DOHH2 (cell line): ENCODE measurements around the gene PPIB.
"Not testable (repeated sequence)": the region's sequence is repeated elsewhere in the genome, so short reads cannot be mapped to it uniquely, and the experiment has no call there.

Source experiments
- H3F3A ChIP-seq: fragments of 200-600 bp; sonication (generic), shearing (Covaris generic); 2 replicates; pipeline ENCODE4 v1.6.0; 2016; ENCODE audit warnings: antibody characterized with exemption, mild to moderate bottlenecking; ENCODE audit not compliant: control insufficient read depth, insufficient read depth
- H3K27ac ChIP-seq: fragments of 200-600 bp; sonication (generic); 2 replicates; pipeline ENCODE4 v1.5.1; 2014; ENCODE audit warnings: low read depth, mild to moderate bottlenecking, low read length, moderate library complexity
- H3K27me3 ChIP-seq: fragments of 200-600 bp; sonication (generic); 2 replicates; pipeline ENCODE4 v1.6.1; 2014; ENCODE audit warnings: mild to moderate bottlenecking, low read length, mixed read lengths; ENCODE audit not compliant: control insufficient read depth
- H3K36me3 ChIP-seq: fragments of 200-600 bp; sonication (generic); 2 replicates; pipeline ENCODE4 v1.6.1; 2014; ENCODE audit warnings: mild to moderate bottlenecking, low read length, moderate library complexity, mixed read lengths; ENCODE audit not compliant: control insufficient read depth
- H3K4me1 ChIP-seq: fragments of 200-600 bp; sonication (generic); 2 replicates; pipeline ENCODE4 v1.6.1; 2014; ENCODE audit warnings: mild to moderate bottlenecking, low read length, mixed read lengths; ENCODE audit not compliant: control insufficient read depth
- H3K4me2 ChIP-seq: fragments of 200-600 bp; sonication (generic); 2 replicates; pipeline ENCODE4 v1.6.0; 2014; ENCODE audit warnings: mild to moderate bottlenecking, low read length, moderate library complexity
- H3K4me3 ChIP-seq: fragments of 200-600 bp; sonication (generic); 2 replicates; pipeline ENCODE4 v1.5.1; 2014; ENCODE audit warnings: mild to moderate bottlenecking, low read length, mixed read lengths
- H3K79me2 ChIP-seq: fragments of 200-600 bp; sonication (generic); 2 replicates; pipeline ENCODE4 v1.6.1; 2014; ENCODE audit warnings: mild to moderate bottlenecking, low read length, mixed read lengths; ENCODE audit not compliant: control insufficient read depth
- H3K9me2 ChIP-seq: fragments of 200-600 bp; sonication (generic); replicated peaks from 2 replicates; pipeline ENCODE4 v1.6.1; 2014; ENCODE audit warnings: mild to moderate bottlenecking, low read length, mixed read lengths; ENCODE audit not compliant: control insufficient read depth
- H3K9me3 ChIP-seq: fragments of 200-600 bp; sonication (generic); 2 replicates; pipeline ENCODE4 v1.6.1; 2014; ENCODE audit warnings: antibody characterized with exemption, low read length, mixed read lengths; ENCODE audit not compliant: control insufficient read depth, insufficient read depth
- H4K20me1 ChIP-seq: fragments of 200-600 bp; sonication (generic); 2 replicates; pipeline ENCODE4 v1.6.0; 2014; ENCODE audit warnings: low read depth, mild to moderate bottlenecking, antibody characterized with exemption, low read length, moderate library complexity; ENCODE audit not compliant: control insufficient read depth, insufficient read depth
- CTCF ChIP-seq: fragments of 200-600 bp; sonication (generic); IDR thresholded peaks from one replicate; pipeline ENCODE4 v1.5.1; 2014; ENCODE audit warnings: antibody characterized with exemption, mild to moderate bottlenecking, low read depth, low read length; ENCODE audit not compliant: poor library complexity, severe bottlenecking
- EZH2phosphoT487 ChIP-seq: fragments of 200-600 bp; sonication (generic); IDR thresholded peaks from 2 replicates; pipeline ENCODE4 v1.6.1; 2017; ENCODE audit warnings: borderline replicate concordance, mild to moderate bottlenecking, antibody characterized with exemption, low read length, moderate library complexity, mixed read lengths

PPIB gene

DNA sequence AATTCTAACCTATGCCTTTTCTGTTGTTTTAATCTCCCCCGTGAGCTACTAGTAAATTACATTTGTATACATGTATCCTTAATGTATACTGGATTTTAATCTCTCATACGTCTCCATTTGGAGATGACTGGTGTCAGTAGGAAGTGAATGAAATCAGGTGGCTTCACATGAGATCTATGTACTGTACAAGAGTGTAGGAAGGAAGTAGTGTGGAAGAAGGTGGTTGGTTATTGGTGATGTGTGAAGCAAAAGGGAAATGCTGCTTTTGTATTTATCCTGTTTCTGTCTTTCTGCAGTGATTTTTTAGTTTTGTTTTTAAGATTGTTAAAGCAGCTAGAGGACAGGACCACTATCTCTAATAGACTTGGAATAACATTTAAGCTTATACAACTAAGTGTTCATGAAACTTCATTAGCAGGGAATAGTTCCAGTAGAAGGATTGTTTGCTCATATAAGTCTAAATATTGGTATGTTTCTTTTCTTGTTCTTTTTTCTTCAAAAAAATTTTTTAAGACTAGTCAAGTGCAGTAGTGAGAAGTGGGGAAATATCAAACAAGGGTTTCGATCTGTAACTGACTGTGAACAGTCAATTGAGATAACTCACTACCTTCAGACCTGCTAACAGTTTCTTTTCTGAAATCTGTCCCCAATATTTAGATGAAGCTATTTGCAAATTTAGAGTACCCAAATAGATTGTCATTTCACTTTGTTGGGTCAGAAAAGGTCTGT lies 51.7 kb downstream of the PPIB start:
- H3K27me3 ChIP-seq: no peaks in the 10 kb centered on the region
- no peak for TF ChIP-seq EZH2phosphoT487
- no peak for TF ChIP-seq CTCF
- H3K36me3 ChIP-seq: peaks cover 47% of the 10 kb centered on the region
- peaks cover 22% of the 10 kb centered on the region for H3K4me1 ChIP-seq
- peak overlapping the region; percentile 49 for H3K4me2 ChIP-seq
- peak overlapping the region; percentile 3; the same call in 1 of the 2 replicates for H3K27ac ChIP-seq
- H3K4me3 ChIP-seq: peak overlapping the region; percentile 15
- peaks cover 66% of the 10 kb centered on the region for H3K79me2 ChIP-seq
- no peaks in the 10 kb centered on the region for H3F3A ChIP-seq
- H3K9me2 ChIP-seq: no peaks in the 10 kb centered on the region
- peaks cover 17% of the 10 kb centered on the region for H4K20me1 ChIP-seq
- no peaks in the 10 kb centered on the region for H3K9me3 ChIP-seq

DNA sequence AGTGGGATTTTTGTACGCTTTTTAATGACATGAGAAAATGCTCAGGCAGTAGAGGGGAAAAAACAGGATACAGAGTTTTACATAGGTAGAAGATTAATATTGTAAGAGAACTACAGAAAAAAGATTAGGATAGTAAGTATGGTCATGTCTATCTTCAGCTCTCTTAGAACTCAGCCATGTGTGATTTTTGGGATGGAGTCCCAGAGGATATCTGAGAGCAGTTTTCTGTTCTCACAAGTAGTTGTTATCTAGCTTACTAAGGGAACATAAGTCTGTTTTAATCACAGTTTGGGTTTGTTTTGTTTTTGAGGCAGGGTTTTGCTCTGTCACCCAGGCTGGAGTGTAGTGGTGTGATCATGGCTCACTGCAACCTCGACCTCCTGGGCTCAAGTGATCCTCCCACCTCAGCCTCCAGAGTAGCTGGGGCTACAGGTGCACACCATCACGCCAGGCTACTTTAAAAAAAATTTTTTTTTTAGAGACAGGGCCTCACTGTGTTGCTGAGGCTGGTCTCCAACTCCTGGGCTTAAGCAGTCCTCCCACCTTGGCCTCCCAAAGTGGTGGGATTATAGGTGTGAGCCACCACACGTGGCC lies 52.6 kb downstream of the PPIB start:
- not testable (repeated sequence) for H3K9me3 ChIP-seq, H3F3A ChIP-seq, H3K27me3 ChIP-seq, H3K27ac ChIP-seq, H3K9me2 ChIP-seq
- Histone ChIP-seq H3K4me1 (peaks cover 22% of the 10 kb centered on the region), H4K20me1 (peaks cover 17% of the 10 kb centered on the region), H3K36me3 (peaks cover 39% of the 10 kb centered on the region), H3K4me2 (peak overlapping the region; percentile 49), H3K79me2 (peaks cover 74% of the 10 kb centered on the region), H3K4me3 (peak overlapping the region; percentile 15)

DNA sequence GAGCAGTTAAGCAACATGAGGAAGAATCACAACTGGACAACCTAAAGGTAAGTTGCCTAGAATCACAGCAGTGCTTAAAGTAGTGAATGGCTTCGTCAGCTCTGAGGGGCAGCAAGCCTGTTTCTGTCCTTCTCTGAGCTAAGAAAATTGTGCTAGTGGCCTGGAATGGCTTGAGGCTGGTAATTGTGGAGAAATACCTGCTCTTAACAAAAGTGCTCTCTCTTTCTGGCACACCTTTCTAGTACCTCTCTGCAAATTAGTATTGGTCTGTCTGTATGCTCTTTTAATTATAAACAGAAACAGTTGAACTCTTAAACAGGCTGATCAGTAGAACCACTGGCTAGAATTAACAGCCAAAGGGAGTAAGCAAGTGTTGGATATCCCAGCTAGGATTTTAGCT lies 55.5 kb downstream of the PPIB start:
- Histone ChIP-seq H3K4me3 (no peak overlapping the region), H3K9me2 (no peaks in the 10 kb centered on the region), H4K20me1 (peaks cover 25% of the 10 kb centered on the region), H3K4me1 (peaks cover 22% of the 10 kb centered on the region), H3K9me3 (no peaks in the 10 kb centered on the region), H3F3A (no peaks in the 10 kb centered on the region), H3K36me3 (peaks cover 12% of the 10 kb centered on the region), H3K4me2 (no peak overlapping the region), H3K79me2 (peaks cover 95% of the 10 kb centered on the region), H3K27me3 (no peaks in the 10 kb centered on the region), H3K27ac (no peak overlapping the region)
- TF ChIP-seq CTCF (no peak), EZH2phosphoT487 (no peak)
